Thoracic aorta (tissue), 2 donors: Measurements from ENCODE around the gene MSH4. TPM values are rescaled to one million over a fixed set of nuclear protein-coding genes. Genes with fewer than 3 reads are reported as not detected.

Experiments used
- ATAC-seq: fragments of 150-250 bp; one replicate; pipeline ENCODE4 v1.8.0; 2017; ENCODE audit warnings: low read depth; ENCODE audit not compliant: insufficient number of reproducible peaks, low FRiP score
- DNase-seq: peaks from one replicate; pipeline ENCODE4 v3.0.0-alpha.2; 2020; ENCODE audit warnings: low spot score
- H3K27ac ChIP-seq, 2 donors: fragments of 200-600 bp; sonication (generic); 1 replicate in 1 of 2; 2 replicates in 1 of 2; pipeline ENCODE4 v1.5.1; 2016; ENCODE audit warnings: mild to moderate bottlenecking in 2 of 2, moderate library complexity in 2 of 2
- H3K27me3 ChIP-seq: fragments of 200-600 bp; sonication (generic); replicated peaks from 2 replicates; pipeline ENCODE4 v1.6.0; 2016; ENCODE audit warnings: mild to moderate bottlenecking; ENCODE audit not compliant: insufficient read depth
- H3K36me3 ChIP-seq: fragments of 200-600 bp; sonication (generic); one replicate; pipeline ENCODE4 v1.5.1; 2016
- H3K4me1 ChIP-seq, 2 donors: fragments of 200-600 bp; sonication (generic); 1 replicate in 1 of 2; 2 replicates in 1 of 2; pipeline versions ENCODE4 v1.5.1 to v1.6.0; 2016; ENCODE audit warnings: low read depth in 2 of 2, mild to moderate bottlenecking in 1 of 2; ENCODE audit not compliant: control insufficient read depth in 1 of 2
- H3K4me3 ChIP-seq: fragments of 200-600 bp; sonication (generic); 2 replicates; pipeline ENCODE4 v1.5.1; 2016; ENCODE audit warnings: mild to moderate bottlenecking
- H3K9me3 ChIP-seq: fragments of 200-600 bp; sonication (generic); 2 replicates; pipeline ENCODE4 v1.5.1; 2016
- total RNA-seq, 2 donors: library from RNA; depleted of rRNA; stranded (reverse); fragments of >200 nt; gene quantifications; one replicate each; pipeline versions ENCODE4 v1.1.0 to v1.2.3, GENCODE V29; 2016
- TF ChIP-seq, protein P1 (sequence below): fragments of 200-600 bp; sonication (generic); IDR thresholded peaks from one replicate; pipeline ENCODE4 v1.5.1; 2019; ENCODE audit warnings: antibody characterized with exemption

MSH4 gene
- total RNA-seq, 2 donors from 2014 or later, result 0.27 to 0.28 TPM

- no peak overlapping the region for H3K4me3 ChIP-seq
- ATAC-seq, result no peak
These were observed 65.1 kb downstream of the MSH4 start for GRCh38 chr1:75861831-75862230.

DNA sequence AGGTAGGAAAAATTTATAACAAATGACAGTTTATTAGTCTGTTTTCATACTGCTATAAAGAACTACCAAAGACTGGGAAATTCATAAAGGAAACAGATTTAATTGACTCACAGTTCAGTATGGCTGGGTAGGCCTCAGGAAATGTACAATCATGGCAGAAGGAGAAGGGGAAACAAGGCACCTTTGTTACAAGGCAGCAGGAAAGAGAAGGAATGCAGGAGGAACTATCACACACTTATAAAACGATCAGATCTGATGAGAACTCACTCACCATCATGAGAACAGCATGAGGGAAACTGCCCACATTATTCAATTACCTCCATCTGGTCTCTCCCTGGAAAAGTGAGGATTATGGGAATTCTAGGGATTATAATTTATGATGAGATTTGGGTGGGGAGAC, 74.3 kb downstream of the MSH4 start:
- H3K4me3 ChIP-seq, result no peak overlapping the region
- H3K4me1 ChIP-seq, result no peaks in the 10 kb centered on the region
- ATAC-seq (no peak), DNase-seq (no peak)
- TF ChIP-seq, protein P1, sequence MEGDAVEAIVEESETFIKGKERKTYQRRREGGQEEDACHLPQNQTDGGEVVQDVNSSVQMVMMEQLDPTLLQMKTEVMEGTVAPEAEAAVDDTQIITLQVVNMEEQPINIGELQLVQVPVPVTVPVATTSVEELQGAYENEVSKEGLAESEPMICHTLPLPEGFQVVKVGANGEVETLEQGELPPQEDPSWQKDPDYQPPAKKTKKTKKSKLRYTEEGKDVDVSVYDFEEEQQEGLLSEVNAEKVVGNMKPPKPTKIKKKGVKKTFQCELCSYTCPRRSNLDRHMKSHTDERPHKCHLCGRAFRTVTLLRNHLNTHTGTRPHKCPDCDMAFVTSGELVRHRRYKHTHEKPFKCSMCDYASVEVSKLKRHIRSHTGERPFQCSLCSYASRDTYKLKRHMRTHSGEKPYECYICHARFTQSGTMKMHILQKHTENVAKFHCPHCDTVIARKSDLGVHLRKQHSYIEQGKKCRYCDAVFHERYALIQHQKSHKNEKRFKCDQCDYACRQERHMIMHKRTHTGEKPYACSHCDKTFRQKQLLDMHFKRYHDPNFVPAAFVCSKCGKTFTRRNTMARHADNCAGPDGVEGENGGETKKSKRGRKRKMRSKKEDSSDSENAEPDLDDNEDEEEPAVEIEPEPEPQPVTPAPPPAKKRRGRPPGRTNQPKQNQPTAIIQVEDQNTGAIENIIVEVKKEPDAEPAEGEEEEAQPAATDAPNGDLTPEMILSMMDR, result no peak
- no peaks in the 10 kb centered on the region for H3K9me3 ChIP-seq
- no peaks in the 10 kb centered on the region for H3K27me3 ChIP-seq
- no peak overlapping the region for H3K27ac ChIP-seq
- H3K36me3 ChIP-seq, result no peaks in the 10 kb centered on the region

More at GRCh38 chr1:75861831-75862230, 65.1 kb downstream of the MSH4 start:
- TF ChIP-seq, protein P1, result no peak
- Histone ChIP-seq H3K27ac (no peak overlapping the region), H3K27me3 (no peaks in the 10 kb centered on the region), H3K4me1 (no peaks in the 10 kb centered on the region), H3K9me3 (no peaks in the 10 kb centered on the region), H3K36me3 (no peaks in the 10 kb centered on the region)
- DNase-seq, result no peak

DNA sequence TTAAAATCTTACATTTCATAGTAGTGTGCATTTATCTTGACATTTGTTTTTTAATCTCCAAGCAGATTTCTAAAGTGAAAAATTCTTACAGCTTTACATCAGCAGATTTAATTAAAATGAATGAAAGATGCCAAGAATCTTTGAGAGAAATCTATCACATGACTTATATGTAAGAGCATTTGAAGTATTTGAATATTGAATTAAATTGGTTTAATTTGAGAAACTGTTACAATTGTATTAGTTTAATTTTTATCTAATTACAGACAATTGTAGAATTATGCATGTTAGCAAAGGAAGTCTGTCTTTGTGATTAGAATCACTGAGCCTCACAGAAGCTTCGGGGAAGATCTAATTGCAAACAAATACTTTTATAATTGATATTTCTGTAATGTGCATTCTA, 83.3 kb downstream of the MSH4 start:
- H3K9me3 ChIP-seq, result no peaks in the 10 kb centered on the region
- H3K4me3 ChIP-seq, result no peak overlapping the region
- TF ChIP-seq, protein P1, result no peak
- ATAC-seq, result no peak
- no peaks in the 10 kb centered on the region for H3K4me1 ChIP-seq
- H3K27me3 ChIP-seq, result no peaks in the 10 kb centered on the region
- no peaks in the 10 kb centered on the region for H3K36me3 ChIP-seq
- no peak overlapping the region for H3K27ac ChIP-seq
- no peak for DNase-seq

DNA sequence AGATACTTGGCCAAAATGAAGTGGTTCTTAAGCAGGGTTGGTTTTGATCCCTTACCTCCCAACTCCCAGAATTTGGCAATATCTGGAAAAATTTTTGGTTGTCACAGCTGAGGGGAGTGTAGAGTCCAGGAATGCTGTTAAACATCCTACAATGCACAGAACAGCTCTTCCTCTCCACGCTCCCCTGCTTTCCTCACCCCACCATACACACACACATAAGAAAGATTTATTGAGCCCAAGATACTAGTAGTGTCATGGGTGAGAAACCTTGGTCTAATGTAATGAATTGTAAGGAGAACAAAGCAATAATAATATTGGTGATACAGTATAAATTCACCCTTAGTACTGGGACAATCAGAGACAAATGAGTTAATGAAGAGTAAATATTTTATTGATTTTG, 87.8 kb downstream of the MSH4 start:
- H3K9me3 ChIP-seq, result no peaks in the 10 kb centered on the region
- no peak for DNase-seq
- H3K27ac ChIP-seq, result no peak overlapping the region
- no peak overlapping the region for H3K4me3 ChIP-seq
- H3K27me3 ChIP-seq, result no peaks in the 10 kb centered on the region
- ATAC-seq, result no peak
- H3K4me1 ChIP-seq, result no peaks in the 10 kb centered on the region
- TF ChIP-seq, protein P1, result no peak
- H3K36me3 ChIP-seq, result no peaks in the 10 kb centered on the region

GRCh38 chr1:75901371-75901770, 104.7 kb downstream of the MSH4 start:
- no peaks in the 10 kb centered on the region for H3K4me1 ChIP-seq
- no peaks in the 10 kb centered on the region for H3K36me3 ChIP-seq
- H3K27ac ChIP-seq, result no peak overlapping the region
- ATAC-seq (no peak), DNase-seq (no peak)
- TF ChIP-seq, protein P1, result no peak
- H3K9me3 ChIP-seq, result no peaks in the 10 kb centered on the region
- H3K4me3 ChIP-seq, result no peak overlapping the region
- H3K27me3 ChIP-seq, result no peaks in the 10 kb centered on the region
